CD4-positive, alpha-beta T cell treated with Interleukin-17A for 1 hour (primary cell): Measurements from ENCODE around the gene CSNK2B.

ENCODE experiments used
- DNase-seq: peaks from one replicate; pipeline ENCODE4 v3.0.0-alpha.2; 2020

The CSNK2B gene

DNA sequence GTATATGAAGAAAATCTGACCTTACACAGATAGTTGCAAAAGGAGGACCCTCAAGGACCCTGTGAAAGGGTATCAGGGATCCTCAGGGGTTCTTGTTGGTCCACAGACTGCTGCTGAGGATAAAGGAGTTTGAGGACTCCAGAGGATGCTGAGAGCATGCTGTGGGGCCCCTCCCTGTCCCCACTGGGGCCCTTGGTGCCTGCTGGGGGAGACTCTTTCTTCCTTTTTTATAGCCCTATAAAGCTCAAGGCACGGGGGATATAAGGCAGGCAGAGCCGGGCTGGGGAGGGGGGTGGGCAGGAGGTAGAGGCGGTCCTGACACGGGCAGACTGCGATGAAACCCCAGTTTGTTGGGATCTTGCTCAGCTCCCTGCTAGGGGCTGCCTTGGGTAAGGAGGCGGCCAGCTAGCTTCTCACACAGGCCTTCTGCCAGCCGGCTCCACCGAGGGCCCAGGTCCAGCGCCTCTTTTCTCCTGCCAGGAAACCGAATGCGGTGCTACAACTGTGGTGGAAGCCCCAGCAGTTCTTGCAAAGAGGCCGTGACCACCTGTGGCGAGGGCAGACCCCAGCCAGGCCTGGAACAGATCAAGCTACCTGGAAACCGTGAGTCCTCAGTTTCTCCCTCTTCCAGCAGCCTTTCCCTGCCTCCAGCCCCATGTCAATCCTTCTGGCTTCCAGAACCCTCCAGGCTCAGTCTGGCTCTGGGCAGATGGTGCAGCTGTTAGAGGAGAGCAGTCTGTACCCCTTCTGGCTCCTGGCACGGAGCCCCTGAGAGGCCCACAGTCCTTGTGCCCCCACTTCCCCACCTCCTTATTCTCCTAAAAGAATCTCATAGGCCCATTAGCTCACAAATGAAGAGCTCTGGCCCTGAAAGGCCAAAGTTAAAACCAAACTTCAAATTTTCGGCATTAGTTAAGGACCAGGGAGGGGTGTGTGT is 49.4 kb downstream of the CSNK2B start, which contains the start of gene LY6G6D:
LY6G6D (plus strand) TSS at position 327 of the 937 bp plus-strand sequence; CDS start at position 335, 8 bp downstream.
- no peak for DNase-seq

DNA sequence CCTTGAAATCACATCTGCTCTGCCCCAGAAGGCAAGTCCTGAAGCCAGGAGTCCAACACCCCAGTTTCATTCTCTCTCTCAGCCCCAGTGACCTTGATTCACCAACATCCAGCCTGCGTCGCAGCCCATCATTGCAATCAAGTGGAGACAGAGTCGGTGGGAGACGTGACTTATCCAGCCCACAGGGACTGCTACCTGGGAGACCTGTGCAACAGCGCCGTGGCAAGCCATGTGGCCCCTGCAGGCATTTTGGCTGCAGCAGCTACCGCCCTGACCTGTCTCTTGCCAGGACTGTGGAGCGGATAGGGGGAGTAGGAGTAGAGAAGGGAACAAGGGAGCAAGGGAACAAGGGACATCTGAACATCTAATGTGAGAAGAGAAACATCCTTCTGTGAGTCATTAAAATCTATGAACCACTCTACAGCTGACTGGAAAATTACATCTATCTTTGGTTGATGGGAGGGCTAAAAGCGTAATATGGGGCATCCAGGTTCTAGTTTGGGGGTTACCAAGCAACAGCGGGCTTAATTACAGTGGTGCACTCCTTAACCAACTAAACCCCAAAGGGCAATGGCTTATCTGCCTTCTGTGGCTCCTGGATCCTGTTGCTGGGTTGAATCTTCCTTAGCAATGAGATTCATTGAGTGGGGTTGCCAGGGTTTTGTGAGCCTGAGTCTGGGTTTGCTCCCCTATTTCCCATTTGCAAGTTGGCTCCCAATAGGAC is 51.8 kb downstream of the CSNK2B start:
- no peak for DNase-seq

DNA sequence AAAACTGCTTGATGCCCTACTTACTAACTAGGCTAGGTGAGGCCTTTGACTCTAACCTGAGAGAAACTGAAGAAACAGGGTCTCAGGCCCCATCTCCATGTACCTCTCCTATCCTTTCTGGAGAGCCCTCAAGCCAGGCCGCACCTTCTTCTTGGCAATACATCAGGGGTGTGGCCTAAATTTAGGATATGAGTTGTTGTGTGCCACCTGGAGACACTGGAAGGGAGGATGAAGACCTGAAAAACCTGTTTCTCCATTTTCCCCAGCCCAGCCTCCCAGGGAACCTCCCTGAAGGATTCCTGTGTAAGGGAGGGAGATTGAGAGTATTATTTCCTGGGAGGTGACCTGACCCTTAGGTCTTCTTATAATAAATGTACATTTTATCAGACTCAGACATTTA is 52.4 kb downstream of the CSNK2B start:
- DNase-seq: no peak

DNA sequence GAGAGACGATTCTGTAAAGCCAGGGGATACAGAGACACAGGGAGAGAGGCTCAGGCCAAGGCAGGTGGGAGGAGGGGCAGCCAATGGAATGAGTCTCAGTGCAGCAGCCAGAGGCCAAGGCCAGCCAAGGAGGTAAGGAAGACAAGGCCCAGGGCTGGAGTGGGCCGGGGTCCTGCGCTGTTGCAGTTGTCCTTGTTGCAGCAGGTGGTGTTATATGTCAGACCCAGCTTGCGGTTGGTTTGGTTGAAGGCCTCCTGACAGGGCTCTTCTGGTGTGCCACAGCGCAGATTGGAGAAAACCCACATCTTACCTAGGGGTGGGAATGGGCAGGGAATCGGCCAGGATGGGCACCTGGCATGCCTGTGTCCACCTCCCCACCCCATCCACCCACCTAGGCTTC is 53.1 kb downstream of the CSNK2B start:
- no peak for DNase-seq
